Liver (tissue), 9 donors: Measurements from ENCODE around the gene ARHGAP6. TPM values are rescaled to one million over a fixed set of nuclear protein-coding genes. Genes with fewer than 3 reads are reported as not detected.

Experiments used
- DNase-seq: peaks from one replicate; pipeline ENCODE4 v3.0.0-alpha.2; 2017; ENCODE audit warnings: low spot score
- H3K27ac ChIP-seq, 2 donors: one replicate each; pipeline ENCODE4 v1.7.0; 2013; ENCODE audit warnings: inconsistent platforms in 2 of 2, low read length in 2 of 2, control low read depth in 1 of 2, low read depth in 1 of 2, mild to moderate bottlenecking in 1 of 2
- H3K27me3 ChIP-seq, 4 donors: one replicate each; pipeline versions ENCODE4 v1.6.1 to v1.7.0; 2013; ENCODE audit warnings: low read length in 3 of 4, inconsistent platforms in 1 of 4, mild to moderate bottlenecking in 1 of 4, moderate library complexity in 1 of 4; ENCODE audit not compliant: control insufficient read depth in 4 of 4, insufficient read depth in 4 of 4
- H3K36me3 ChIP-seq, 4 donors: one replicate each; pipeline versions ENCODE4 v1.6.1 to v1.7.0; 2013; ENCODE audit warnings: low read length in 3 of 4, mild to moderate bottlenecking in 3 of 4, low read depth in 1 of 4, moderate library complexity in 1 of 4; ENCODE audit not compliant: control insufficient read depth in 4 of 4, insufficient read depth in 3 of 4
- H3K4me1 ChIP-seq, 4 donors: one replicate each; pipeline versions ENCODE4 v1.6.1 to v1.7.0; 2013; ENCODE audit warnings: low read length in 3 of 4, mild to moderate bottlenecking in 3 of 4, moderate library complexity in 1 of 4; ENCODE audit not compliant: control insufficient read depth in 4 of 4, insufficient read depth in 4 of 4
- H3K4me3 ChIP-seq, 3 donors: one replicate each; pipeline versions ENCODE4 v1.6.1 to v1.7.0; 2013; ENCODE audit warnings: low read length in 3 of 3, control low read depth in 1 of 3, low read depth in 1 of 3, mild to moderate bottlenecking in 1 of 3
- H3K9ac ChIP-seq, 2 donors: one replicate each; pipeline ENCODE4 v1.7.0; 2013; ENCODE audit warnings: low read length in 2 of 2, mild to moderate bottlenecking in 2 of 2, moderate library complexity in 2 of 2, control low read depth in 1 of 2, low read depth in 1 of 2
- H3K9me3 ChIP-seq, 4 donors: one replicate each; pipeline versions ENCODE4 v1.6.1 to v1.7.0; 2013; ENCODE audit warnings: low read length in 3 of 4; ENCODE audit not compliant: control insufficient read depth in 4 of 4
- ATF3 ChIP-seq: IDR thresholded peaks from 2 replicates; pipeline ENCODE4 v1.6.1; 2016; ENCODE audit warnings: antibody characterized with exemption
- CTCF ChIP-seq: fragments of 150-350 bp; IDR thresholded peaks from 2 replicates; pipeline ENCODE4 v1.5.1; 2017; ENCODE audit warnings: improper control_type of control experiment, low read depth, low read length; ENCODE audit not compliant: missing input control
- EGR1 ChIP-seq, 2 donors: IDR thresholded peaks; 2 replicates each; pipeline ENCODE4 v1.6.1; 2016 to 2018; ENCODE audit warnings: antibody characterized with exemption in 2 of 2, low read depth in 2 of 2
- FOXA2 ChIP-seq: IDR thresholded peaks from 2 replicates; pipeline ENCODE4 v1.6.1; 2016; ENCODE audit warnings: antibody characterized with exemption
- GABPA ChIP-seq, 2 donors: IDR thresholded peaks in 1 of 2; conservative IDR thresholded peaks in 1 of 2; 2 replicates each; pipeline ENCODE4 v1.6.1; 2016; ENCODE audit warnings: antibody characterized with exemption in 2 of 2, mild to moderate bottlenecking in 1 of 2, moderate library complexity in 1 of 2
- HNF4A ChIP-seq, 2 donors: conservative IDR thresholded peaks; 2 replicates each; pipeline ENCODE4 v1.6.1; 2016; ENCODE audit warnings: antibody characterized with exemption in 2 of 2, mild to moderate bottlenecking in 2 of 2
- HNF4G ChIP-seq: IDR thresholded peaks from 2 replicates; pipeline ENCODE4 v1.6.1; 2016; ENCODE audit warnings: antibody characterized with exemption
- MAX ChIP-seq: IDR thresholded peaks from 2 replicates; pipeline ENCODE4 v1.6.1; 2016; ENCODE audit warnings: antibody characterized with exemption
- NR2F2 ChIP-seq: IDR thresholded peaks from 2 replicates; pipeline ENCODE4 v1.6.1; 2016; ENCODE audit warnings: antibody characterized with exemption
- RAD21 ChIP-seq, 2 donors: IDR thresholded peaks; 2 replicates each; pipeline ENCODE4 v1.6.1; 2016; ENCODE audit warnings: antibody characterized with exemption in 2 of 2, mild to moderate bottlenecking in 2 of 2
- REST ChIP-seq: IDR thresholded peaks from 2 replicates; pipeline ENCODE4 v1.6.1; 2016; ENCODE audit warnings: antibody characterized with exemption, mild to moderate bottlenecking
- RXRA ChIP-seq, 2 donors: IDR thresholded peaks; 2 replicates each; pipeline ENCODE4 v1.6.1; 2017 to 2018; ENCODE audit warnings: antibody characterized with exemption in 2 of 2, mild to moderate bottlenecking in 1 of 2
- SP1 ChIP-seq: IDR thresholded peaks from 2 replicates; pipeline ENCODE4 v1.6.1; 2018; ENCODE audit warnings: antibody characterized with exemption, mild to moderate bottlenecking
- YY1 ChIP-seq: IDR thresholded peaks from 2 replicates; pipeline ENCODE4 v1.6.1; 2016; ENCODE audit warnings: antibody characterized with exemption, mild to moderate bottlenecking
- ZBTB33 ChIP-seq: IDR thresholded peaks from 2 replicates; pipeline ENCODE4 v1.6.1; 2016; ENCODE audit warnings: antibody characterized with exemption
- WGBS: extraction: QIAGEN DNeasy Blood & Tissue Kit; methylation state at CpG from one replicate; pipeline ENCODE4 v1.1.7; 2013; 5-methylcytosine and 5-hydroxymethylcytosine counted together
- polyA plus RNA-seq, 2 donors: library from polyadenylated mRNA; stranded (reverse) in 1 of 2; unstranded in 1 of 2; fragments of 200-250 nt in 1 of 2; fragments of >200 nt in 1 of 2; fragmentation: Nextera tagmentation in 1 of 2; extraction: Ambion mirVana in 1 of 2; gene quantifications; one replicate each; pipeline versions ENCODE4 v1.2.1 to v1.2.3, GENCODE V29; 2013 to 2015
- total RNA-seq, 2 donors: library from RNA; depleted of rRNA; stranded (reverse); fragments of >200 nt; gene quantifications; one replicate each; pipeline ENCODE4 v1.2.3, GENCODE V29; 2014
- donor health status: healthy.
- donor health status: healthy.
- donor health status: healthy.
- donor health status: healthy.
- donor health status: healthy.

Gene ARHGAP6
- total and polyA plus RNA-seq, 4 donors, result 0.10 to 2.2 (median 0.65) TPM

- H3K4me1 ChIP-seq, result no peaks in the 10 kb centered on the region
- H3K36me3 ChIP-seq, result peaks cover 0 to 2% (median 0%) of the 10 kb centered on the region in 4 donors
- no peak overlapping the region for H3K27ac ChIP-seq
- peaks cover 0 to 2% (median 0%) of the 10 kb centered on the region in 4 donors for H3K27me3 ChIP-seq
- 89% methylated on average over 9 of the region's 9 CpGs for WGBS
- no peaks in the 10 kb centered on the region for H3K9me3 ChIP-seq
- TF ChIP-seq HNF4G (no peak), GABPA (IDR thresholded peaks at IDR 0.05 in 1 of 2, conservative IDR thresholded peaks at IDR 0.05 in 1 of 2) (no peak), CTCF (no peak), RAD21 (IDR thresholded peaks at IDR 0.05) (no peak), FOXA2 (no peak), ATF3 (no peak)
- no peak for DNase-seq
- H3K4me3 ChIP-seq, result no peak overlapping the region
- no peak overlapping the region for H3K9ac ChIP-seq
Observed at GRCh38 chrX:11406109-11406765, 259.5 kb downstream of the ARHGAP6 start.

GRCh38 chrX:11403631-11404030 lies 262.1 kb downstream of the ARHGAP6 start:
- H3K4me3 ChIP-seq, result no peak overlapping the region
- no peak for DNase-seq
- H3K9ac ChIP-seq, result no peak overlapping the region
- TF ChIP-seq GABPA (IDR thresholded peaks at IDR 0.05 in 1 of 2, conservative IDR thresholded peaks at IDR 0.05 in 1 of 2), result no peak
- TF ChIP-seq ZBTB33, result no peak
- no peak for TF ChIP-seq CTCF
- TF ChIP-seq EGR1 (IDR thresholded peaks at IDR 0.05; ENCODE audit: low read depth in 2 of 2), result no peak
- TF ChIP-seq RXRA (IDR thresholded peaks at IDR 0.05), result no peak
- TF ChIP-seq SP1, result no peak
- TF ChIP-seq ATF3, result no peak
- TF ChIP-seq NR2F2, result no peak
- TF ChIP-seq YY1, result no peak
- no peak for TF ChIP-seq REST
- TF ChIP-seq RAD21 (IDR thresholded peaks at IDR 0.05), result no peak
- TF ChIP-seq HNF4A (conservative IDR thresholded peaks at IDR 0.05), result no peak
- no peak for TF ChIP-seq MAX
- H3K27me3 ChIP-seq, result no peaks in the 10 kb centered on the region
- H3K4me1 ChIP-seq, result no peaks in the 10 kb centered on the region
- H3K27ac ChIP-seq, result no peak overlapping the region
- WGBS, result 64% methylated on average over 3 of the region's 3 CpGs
- peaks cover 0 to 2% (median 0%) of the 10 kb centered on the region in 4 donors for H3K36me3 ChIP-seq
- no peaks in the 10 kb centered on the region for H3K9me3 ChIP-seq
